ENCODE results near the gene DBI. TPM values are rescaled to one million over a fixed set of nuclear protein-coding genes. Genes with fewer than 3 reads are reported as not detected.
"Not testable (repeated sequence)": the region's sequence is repeated elsewhere in the genome, so short reads cannot be mapped to it uniquely, and the experiment has no call there.

DBI gene
- total RNA-seq, 1 donor from 2014 or later = 59.2 TPM

DNA sequence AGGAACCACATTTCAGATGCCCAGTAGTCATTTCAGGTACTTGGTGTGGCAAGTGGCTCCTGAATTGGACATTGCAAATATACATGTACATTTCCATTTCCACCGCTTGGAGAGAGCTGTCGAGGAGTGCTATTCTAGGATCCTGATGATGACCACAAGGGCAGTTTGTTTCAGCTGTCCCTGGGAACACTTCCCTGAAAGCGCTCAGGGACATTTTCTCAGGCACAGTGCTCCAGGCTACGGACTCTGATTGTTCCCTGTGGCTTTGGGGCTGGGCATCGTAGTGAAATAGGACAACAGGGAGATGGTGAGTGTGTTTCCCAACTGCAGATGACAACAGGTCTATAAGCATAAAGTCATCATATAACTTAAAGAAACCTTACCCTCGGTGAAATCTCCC, 3.1 kb downstream of the DBI start:
- Mint-ChIP-seq H3K4me3 (ENCODE audit: unreplicated experiment) (no peak overlapping the region), H3K27ac (ENCODE audit: unreplicated experiment) (no peak overlapping the region), H3K36me3 (ENCODE audit: unreplicated experiment) (peaks cover 44% of the 10 kb centered on the region), H3K27me3 (ENCODE audit: unreplicated experiment) (no peaks in the 10 kb centered on the region), H3K9me3 (ENCODE audit: unreplicated experiment) (peaks cover 11% of the 10 kb centered on the region), H3K4me1 (ENCODE audit: unreplicated experiment) (peaks cover 19% of the 10 kb centered on the region)
- TF ChIP-seq, protein P1, sequence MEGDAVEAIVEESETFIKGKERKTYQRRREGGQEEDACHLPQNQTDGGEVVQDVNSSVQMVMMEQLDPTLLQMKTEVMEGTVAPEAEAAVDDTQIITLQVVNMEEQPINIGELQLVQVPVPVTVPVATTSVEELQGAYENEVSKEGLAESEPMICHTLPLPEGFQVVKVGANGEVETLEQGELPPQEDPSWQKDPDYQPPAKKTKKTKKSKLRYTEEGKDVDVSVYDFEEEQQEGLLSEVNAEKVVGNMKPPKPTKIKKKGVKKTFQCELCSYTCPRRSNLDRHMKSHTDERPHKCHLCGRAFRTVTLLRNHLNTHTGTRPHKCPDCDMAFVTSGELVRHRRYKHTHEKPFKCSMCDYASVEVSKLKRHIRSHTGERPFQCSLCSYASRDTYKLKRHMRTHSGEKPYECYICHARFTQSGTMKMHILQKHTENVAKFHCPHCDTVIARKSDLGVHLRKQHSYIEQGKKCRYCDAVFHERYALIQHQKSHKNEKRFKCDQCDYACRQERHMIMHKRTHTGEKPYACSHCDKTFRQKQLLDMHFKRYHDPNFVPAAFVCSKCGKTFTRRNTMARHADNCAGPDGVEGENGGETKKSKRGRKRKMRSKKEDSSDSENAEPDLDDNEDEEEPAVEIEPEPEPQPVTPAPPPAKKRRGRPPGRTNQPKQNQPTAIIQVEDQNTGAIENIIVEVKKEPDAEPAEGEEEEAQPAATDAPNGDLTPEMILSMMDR (IDR thresholded peaks at IDR 0.05) = no peak
- DNase-seq (ENCODE audit: extremely low spot score, unreplicated experiment) = no peak

DNA sequence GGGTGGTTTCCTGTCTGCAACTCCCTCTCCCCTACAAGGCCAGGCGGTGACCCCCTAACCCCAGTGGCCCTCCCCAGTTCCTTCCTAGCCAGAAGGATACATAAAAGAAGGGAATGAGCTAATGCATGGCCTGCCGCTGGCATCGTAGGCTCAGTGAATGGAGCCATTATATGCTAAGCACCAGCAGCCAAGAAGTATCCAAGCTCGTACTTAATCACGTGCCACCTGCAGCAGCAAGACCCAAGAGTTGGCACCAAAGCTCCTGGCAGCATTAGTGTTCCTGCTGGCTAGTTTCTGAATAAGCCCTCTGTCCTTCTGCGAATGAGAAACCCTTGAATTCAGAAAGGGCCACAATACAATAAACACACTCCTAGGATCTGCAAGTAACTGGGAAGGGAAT, 4.3 kb downstream of the DBI start:
- Mint-ChIP-seq H3K27me3 (ENCODE audit: unreplicated experiment) (no peaks in the 10 kb centered on the region), H3K36me3 (ENCODE audit: unreplicated experiment) (peaks cover 46% of the 10 kb centered on the region), H3K27ac (ENCODE audit: unreplicated experiment) (no peak overlapping the region), H3K4me1 (ENCODE audit: unreplicated experiment) (peaks cover 6% of the 10 kb centered on the region), H3K9me3 (ENCODE audit: unreplicated experiment) (peaks cover 12% of the 10 kb centered on the region), H3K4me3 (ENCODE audit: unreplicated experiment) (no peak overlapping the region)
- DNase-seq (ENCODE audit: extremely low spot score, unreplicated experiment) = no peak
- TF ChIP-seq, protein P1 (IDR thresholded peaks at IDR 0.05) = no peak

DNA sequence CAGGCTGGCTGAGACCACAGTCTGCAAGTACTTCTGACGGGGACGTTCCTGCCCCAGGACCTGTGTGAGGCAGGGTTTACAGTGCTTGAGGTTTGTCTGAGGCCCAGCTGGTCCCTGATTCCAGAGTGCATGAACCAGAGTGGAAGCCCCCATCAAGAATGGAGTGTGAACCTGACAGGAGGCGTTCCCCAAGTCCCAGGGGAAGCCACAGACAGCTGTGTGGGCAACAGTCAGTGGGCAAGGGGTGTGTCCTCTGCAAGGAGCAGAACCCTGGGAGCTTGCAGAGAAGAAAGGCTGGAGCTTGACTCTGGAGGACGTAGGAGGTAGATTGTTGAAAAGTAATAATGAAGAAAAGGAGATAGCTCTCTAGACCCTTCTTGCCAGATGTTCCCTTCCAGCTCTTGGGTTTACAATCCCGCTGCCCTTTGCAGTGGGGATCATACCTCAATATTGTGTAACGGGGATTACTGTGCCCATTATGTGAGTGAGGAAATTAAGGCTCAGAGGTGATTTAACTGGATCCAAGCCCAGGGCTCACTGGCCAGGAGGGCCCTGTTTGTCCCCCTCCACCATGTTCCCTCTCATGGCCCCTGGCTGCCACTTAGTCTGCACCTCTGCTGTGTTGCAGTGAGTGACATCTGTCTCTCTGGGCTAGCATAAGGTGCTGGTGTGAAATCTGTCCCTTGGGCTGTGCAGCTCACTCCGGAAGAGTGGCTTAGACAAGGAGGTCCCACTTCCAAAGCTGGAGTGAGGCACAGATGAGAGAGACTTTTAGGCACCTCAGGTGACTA, 6.2 kb downstream of the DBI start:
- no peak overlapping the region for H3K27ac Mint-ChIP-seq (ENCODE audit: unreplicated experiment)
- peaks cover 4% of the 10 kb centered on the region for H3K4me1 Mint-ChIP-seq (ENCODE audit: unreplicated experiment)
- no peaks in the 10 kb centered on the region for H3K27me3 Mint-ChIP-seq (ENCODE audit: unreplicated experiment)
- DNase-seq (ENCODE audit: extremely low spot score, unreplicated experiment) = no peak
- peaks cover 46% of the 10 kb centered on the region for H3K36me3 Mint-ChIP-seq (ENCODE audit: unreplicated experiment)
- TF ChIP-seq, protein P1 (IDR thresholded peaks at IDR 0.05) = no peak
- no peak overlapping the region for H3K4me3 Mint-ChIP-seq (ENCODE audit: unreplicated experiment)
- H3K9me3 Mint-ChIP-seq (ENCODE audit: unreplicated experiment) = peaks cover 12% of the 10 kb centered on the region

DNA sequence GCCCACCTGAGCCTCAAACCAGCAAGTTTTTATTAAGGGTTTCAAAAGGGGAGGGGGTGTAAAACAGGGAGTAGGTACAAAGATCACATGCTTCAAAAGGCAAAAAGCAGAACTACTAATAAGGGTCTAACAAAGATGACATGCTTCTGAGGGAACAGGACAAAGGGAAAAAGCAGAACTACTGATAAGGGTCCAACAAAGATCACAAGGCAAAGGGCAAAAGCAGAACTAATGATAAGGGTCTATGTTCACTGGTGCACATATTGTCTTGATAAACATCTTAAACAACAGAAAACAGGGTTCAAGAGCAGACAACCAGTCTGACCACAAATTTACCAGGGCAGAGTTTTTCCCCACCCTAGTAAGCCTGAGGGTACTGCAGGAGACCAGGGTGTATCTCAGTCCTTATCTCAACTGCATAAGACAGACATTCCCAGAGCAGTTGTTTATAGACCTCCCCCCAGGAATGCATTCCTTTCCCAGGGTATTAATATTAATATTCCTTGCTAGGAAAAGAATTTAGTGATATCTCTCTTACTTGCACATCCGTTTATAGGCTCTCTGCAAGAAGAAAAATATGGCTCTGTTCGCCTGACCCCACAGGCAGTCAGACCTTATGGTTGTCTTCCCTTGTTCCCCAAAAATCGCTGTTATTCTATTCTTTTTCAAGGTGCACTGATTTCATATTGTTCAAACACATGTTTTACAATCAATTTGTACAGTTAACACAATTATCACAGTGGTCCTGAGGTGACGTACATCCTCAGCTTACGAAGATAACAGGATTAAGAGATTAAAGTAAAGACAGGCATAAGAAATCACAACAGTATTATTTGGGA, 7.3 kb downstream of the DBI start:
- not testable (repeated sequence) for H3K27ac Mint-ChIP-seq (ENCODE audit: unreplicated experiment); H3K27me3 Mint-ChIP-seq (ENCODE audit: unreplicated experiment); H3K4me1 Mint-ChIP-seq (ENCODE audit: unreplicated experiment); DNase-seq (ENCODE audit: extremely low spot score, unreplicated experiment); H3K4me3 Mint-ChIP-seq (ENCODE audit: unreplicated experiment)
- peaks cover 12% of the 10 kb centered on the region for H3K9me3 Mint-ChIP-seq (ENCODE audit: unreplicated experiment)
- peaks cover 43% of the 10 kb centered on the region for H3K36me3 Mint-ChIP-seq (ENCODE audit: unreplicated experiment)

DNA sequence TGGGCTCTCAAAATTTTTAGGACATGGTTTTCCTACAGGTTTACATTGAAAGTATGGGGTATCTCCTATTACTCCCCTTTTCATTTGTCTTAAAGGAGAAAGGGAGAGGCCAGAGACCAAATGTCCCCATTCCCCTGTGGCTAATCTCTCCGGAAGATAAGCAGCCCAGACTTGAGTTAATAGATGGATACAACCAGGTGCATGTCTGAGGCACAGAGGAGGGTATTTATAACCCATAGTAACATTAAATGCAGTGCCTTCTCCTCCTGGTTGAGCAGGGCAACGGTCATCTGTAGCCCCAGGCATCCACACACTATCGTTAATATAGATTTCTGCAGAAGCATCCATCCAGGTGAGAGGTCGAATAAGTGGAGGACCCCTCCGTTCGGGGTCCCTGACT, 9.6 kb downstream of the DBI start:
- not testable (repeated sequence) for DNase-seq (ENCODE audit: extremely low spot score, unreplicated experiment); H3K4me1 Mint-ChIP-seq (ENCODE audit: unreplicated experiment); H3K27ac Mint-ChIP-seq (ENCODE audit: unreplicated experiment); H3K4me3 Mint-ChIP-seq (ENCODE audit: unreplicated experiment)
- Mint-ChIP-seq H3K36me3 (ENCODE audit: unreplicated experiment) (peaks cover 29% of the 10 kb centered on the region), H3K27me3 (ENCODE audit: unreplicated experiment) (peaks cover 19% of the 10 kb centered on the region), H3K9me3 (ENCODE audit: unreplicated experiment) (peaks cover 12% of the 10 kb centered on the region)

DNA sequence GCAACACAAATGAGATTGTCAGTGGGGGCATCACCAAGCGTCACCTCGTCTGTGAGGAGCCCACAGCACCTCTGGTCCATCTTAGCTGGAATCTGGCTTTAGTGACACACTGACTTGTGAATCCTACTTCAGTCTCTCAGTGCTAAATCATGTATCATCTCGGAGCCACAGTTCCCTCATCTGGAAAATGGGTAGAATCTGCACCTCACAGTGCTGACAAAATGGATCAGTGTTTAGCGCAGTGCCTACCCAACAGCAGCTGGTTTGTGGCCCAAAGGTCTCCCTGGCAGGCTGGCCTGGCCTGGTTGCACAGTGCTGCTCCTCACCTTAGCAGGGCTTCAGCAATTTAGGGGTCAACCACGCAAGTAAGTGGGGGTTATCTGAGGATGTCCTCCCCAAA, 10.0 kb downstream of the DBI start:
- no peak overlapping the region for H3K4me3 Mint-ChIP-seq (ENCODE audit: unreplicated experiment)
- H3K36me3 Mint-ChIP-seq (ENCODE audit: unreplicated experiment) = peaks cover 27% of the 10 kb centered on the region
- H3K9me3 Mint-ChIP-seq (ENCODE audit: unreplicated experiment) = peaks cover 12% of the 10 kb centered on the region
- H3K27me3 Mint-ChIP-seq (ENCODE audit: unreplicated experiment) = peaks cover 23% of the 10 kb centered on the region
- TF ChIP-seq, protein P1 (IDR thresholded peaks at IDR 0.05) = no peak
- DNase-seq (ENCODE audit: extremely low spot score, unreplicated experiment) = no peak
- H3K4me1 Mint-ChIP-seq (ENCODE audit: unreplicated experiment) = peaks cover 3% of the 10 kb centered on the region
- H3K27ac Mint-ChIP-seq (ENCODE audit: unreplicated experiment) = no peak overlapping the region

Data from osteocyte (in vitro differentiated cells).